Measurements from ENCODE around the gene COL8A1. TPM values are rescaled to one million over a fixed set of nuclear protein-coding genes. Genes with fewer than 3 reads are reported as not detected.

Gene COL8A1
- total RNA-seq, 1 donor from 2014 or later = 123 TPM

DNA sequence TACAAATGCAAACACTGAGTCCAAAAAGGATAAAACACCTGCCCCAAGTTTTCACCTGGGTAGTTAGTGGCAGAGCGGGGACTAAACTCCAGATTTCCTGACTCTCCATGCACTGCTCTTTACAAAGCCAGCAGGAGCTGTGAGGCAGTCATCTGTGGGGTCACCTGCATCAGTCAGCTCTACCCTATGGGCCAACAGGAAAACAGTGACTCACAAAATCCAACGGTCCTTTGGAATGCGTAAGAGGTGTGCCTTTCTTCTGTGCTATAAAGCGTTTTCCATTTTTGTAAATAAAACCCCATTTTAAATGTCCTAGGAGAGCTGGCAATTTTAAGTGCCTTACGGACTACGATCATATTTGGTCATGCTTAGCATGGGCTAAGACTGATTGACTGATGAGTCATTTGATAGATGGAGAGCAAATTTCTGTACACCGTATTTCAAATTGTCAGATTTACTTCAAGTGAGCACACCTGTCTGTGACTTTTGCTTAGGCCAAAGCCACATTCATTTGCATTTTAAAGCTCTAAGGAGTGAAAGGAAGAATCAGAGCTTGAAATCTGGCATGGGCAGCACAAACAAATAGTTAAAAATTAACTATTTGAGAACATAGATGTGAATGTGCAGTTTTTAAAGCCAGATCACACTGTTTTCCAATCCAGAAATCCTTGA is 4.4 kb upstream of the COL8A1 start:
- no peak overlapping the region for H2AFZ ChIP-seq (ENCODE audit: low read depth, low read length)
- no peaks in the 10 kb centered on the region for H3K36me3 ChIP-seq (ENCODE audit: insufficient read depth, low read length)
- DNase-seq (ENCODE audit: low read depth) (peak; percentile 58), FAIRE-seq (no peak)
- TF ChIP-seq EZH2 (IDR thresholded peaks at IDR 0.05; ENCODE audit: insufficient read depth, low read length) = no peak
- TF ChIP-seq, protein P1, sequence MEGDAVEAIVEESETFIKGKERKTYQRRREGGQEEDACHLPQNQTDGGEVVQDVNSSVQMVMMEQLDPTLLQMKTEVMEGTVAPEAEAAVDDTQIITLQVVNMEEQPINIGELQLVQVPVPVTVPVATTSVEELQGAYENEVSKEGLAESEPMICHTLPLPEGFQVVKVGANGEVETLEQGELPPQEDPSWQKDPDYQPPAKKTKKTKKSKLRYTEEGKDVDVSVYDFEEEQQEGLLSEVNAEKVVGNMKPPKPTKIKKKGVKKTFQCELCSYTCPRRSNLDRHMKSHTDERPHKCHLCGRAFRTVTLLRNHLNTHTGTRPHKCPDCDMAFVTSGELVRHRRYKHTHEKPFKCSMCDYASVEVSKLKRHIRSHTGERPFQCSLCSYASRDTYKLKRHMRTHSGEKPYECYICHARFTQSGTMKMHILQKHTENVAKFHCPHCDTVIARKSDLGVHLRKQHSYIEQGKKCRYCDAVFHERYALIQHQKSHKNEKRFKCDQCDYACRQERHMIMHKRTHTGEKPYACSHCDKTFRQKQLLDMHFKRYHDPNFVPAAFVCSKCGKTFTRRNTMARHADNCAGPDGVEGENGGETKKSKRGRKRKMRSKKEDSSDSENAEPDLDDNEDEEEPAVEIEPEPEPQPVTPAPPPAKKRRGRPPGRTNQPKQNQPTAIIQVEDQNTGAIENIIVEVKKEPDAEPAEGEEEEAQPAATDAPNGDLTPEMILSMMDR (IDR thresholded peaks at IDR 0.05; ENCODE audit: insufficient read depth, low read depth, low read length) = no peak
- no peak overlapping the region for H3K27ac ChIP-seq (ENCODE audit: low read depth, low read length)
- H3K36me3 Mint-ChIP-seq (ENCODE audit: low read depth, unreplicated experiment) = no peaks in the 10 kb centered on the region
- H3K4me1 ChIP-seq (ENCODE audit: insufficient read depth, low read length) = peaks cover 26% of the 10 kb centered on the region
- no peak overlapping the region for H3K4me3 ChIP-seq (ENCODE audit: insufficient read depth, low read depth, low read length)
- H3K27me3 Mint-ChIP-seq (ENCODE audit: low read depth, unreplicated experiment) = no peaks in the 10 kb centered on the region
- no peak overlapping the region for H3K4me3 Mint-ChIP-seq (ENCODE audit: unreplicated experiment)
- H3K4me1 Mint-ChIP-seq (ENCODE audit: low read depth, unreplicated experiment) = peaks cover 34% of the 10 kb centered on the region
- peak overlapping the region; percentile 55 for H3K27ac Mint-ChIP-seq (ENCODE audit: unreplicated experiment)
- no peak overlapping the region for H3K9ac ChIP-seq (ENCODE audit: low read length)
- no peaks in the 10 kb centered on the region for H3K9me3 ChIP-seq (ENCODE audit: insufficient read depth, low read depth, low read length)
- H3K4me2 ChIP-seq (ENCODE audit: low read length) = peak overlapping the region; percentile 41
- peaks cover 13% of the 10 kb centered on the region for H3K79me2 ChIP-seq (ENCODE audit: insufficient read depth, low read length)
- no peaks in the 10 kb centered on the region for H4K20me1 ChIP-seq (ENCODE audit: insufficient read depth, low read length)
- no peaks in the 10 kb centered on the region for H3K9me3 Mint-ChIP-seq (ENCODE audit: unreplicated experiment)
- H3K27me3 ChIP-seq (ENCODE audit: insufficient read depth, low read length) = no peaks in the 10 kb centered on the region

DNA sequence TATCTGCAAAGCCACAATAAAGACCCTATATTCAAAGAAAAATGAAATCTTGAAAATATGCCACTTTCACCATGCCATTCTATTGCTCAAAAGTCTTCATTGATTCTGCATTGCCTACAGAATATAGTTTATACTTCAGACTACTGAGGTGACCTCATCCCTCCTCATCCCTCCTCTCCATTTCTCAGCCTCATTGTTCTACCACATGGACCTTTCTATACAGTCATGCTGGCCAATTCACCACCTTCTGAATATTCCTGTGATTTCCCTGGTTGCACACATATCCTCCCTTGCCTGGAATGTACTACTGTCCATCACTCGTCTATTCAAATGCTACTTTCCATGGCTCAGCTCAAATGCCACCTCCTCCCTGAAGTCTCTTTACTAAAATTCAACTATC is 3.5 kb upstream of the COL8A1 start:
- Histone ChIP-seq H3K79me2 (ENCODE audit: insufficient read depth, low read length) (peaks cover 22% of the 10 kb centered on the region), H3K9ac (ENCODE audit: low read length) (no peak overlapping the region), H2AFZ (ENCODE audit: low read depth, low read length) (no peak overlapping the region), H3K27me3 (ENCODE audit: insufficient read depth, low read length) (no peaks in the 10 kb centered on the region), H3K36me3 (ENCODE audit: insufficient read depth, low read length) (no peaks in the 10 kb centered on the region), H3K4me2 (ENCODE audit: low read length) (peak overlapping the region; percentile 41), H3K27ac (ENCODE audit: low read depth, low read length) (no peak overlapping the region), H3K9me3 (ENCODE audit: insufficient read depth, low read depth, low read length) (no peaks in the 10 kb centered on the region), H3K4me3 (ENCODE audit: insufficient read depth, low read depth, low read length) (no peak overlapping the region), H4K20me1 (ENCODE audit: insufficient read depth, low read length) (no peaks in the 10 kb centered on the region), H3K4me1 (ENCODE audit: insufficient read depth, low read length) (peaks cover 26% of the 10 kb centered on the region)
- peak overlapping the region; percentile 87 for H3K27ac Mint-ChIP-seq (ENCODE audit: unreplicated experiment)
- DNase-seq (ENCODE audit: low read depth) (no peak), FAIRE-seq (no peak)
- H3K4me3 Mint-ChIP-seq (ENCODE audit: unreplicated experiment) = peak overlapping the region; percentile 17
- peaks cover 36% of the 10 kb centered on the region for H3K4me1 Mint-ChIP-seq (ENCODE audit: low read depth, unreplicated experiment)
- H3K9me3 Mint-ChIP-seq (ENCODE audit: unreplicated experiment) = no peaks in the 10 kb centered on the region
- no peaks in the 10 kb centered on the region for H3K36me3 Mint-ChIP-seq (ENCODE audit: low read depth, unreplicated experiment)
- TF ChIP-seq, protein P1 (IDR thresholded peaks at IDR 0.05; ENCODE audit: insufficient read depth, low read depth, low read length) = no peak
- no peaks in the 10 kb centered on the region for H3K27me3 Mint-ChIP-seq (ENCODE audit: low read depth, unreplicated experiment)

DNA sequence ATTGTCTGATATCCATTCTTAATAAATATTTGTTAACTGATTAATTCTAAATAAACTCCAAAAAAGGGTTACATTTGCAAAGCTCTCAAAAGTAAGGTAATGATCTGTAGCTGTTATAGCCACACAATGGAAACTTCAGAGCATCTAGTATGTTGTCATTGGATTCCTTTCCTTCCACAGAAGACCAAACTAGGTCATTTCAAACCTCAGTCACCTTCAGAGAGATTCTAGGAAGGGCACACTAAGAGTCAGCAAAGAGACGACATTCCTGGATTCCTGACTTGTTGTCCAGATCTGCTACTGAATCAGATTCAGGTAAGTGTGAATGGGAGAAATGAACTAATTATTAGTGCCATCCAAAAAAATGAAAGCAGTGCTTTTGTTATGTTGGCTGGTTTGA is 3.0 kb upstream of the COL8A1 start:
- Mint-ChIP-seq H3K4me1 (ENCODE audit: low read depth, unreplicated experiment) (peaks cover 37% of the 10 kb centered on the region), H3K36me3 (ENCODE audit: low read depth, unreplicated experiment) (no peaks in the 10 kb centered on the region), H3K27ac (ENCODE audit: unreplicated experiment) (peak overlapping the region; percentile 44), H3K27me3 (ENCODE audit: low read depth, unreplicated experiment) (no peaks in the 10 kb centered on the region), H3K4me3 (ENCODE audit: unreplicated experiment) (no peak overlapping the region), H3K9me3 (ENCODE audit: unreplicated experiment) (no peaks in the 10 kb centered on the region)
- peaks cover 26% of the 10 kb centered on the region for H3K4me1 ChIP-seq (ENCODE audit: insufficient read depth, low read length)
- no peak overlapping the region for H3K9ac ChIP-seq (ENCODE audit: low read length)
- no peaks in the 10 kb centered on the region for H3K36me3 ChIP-seq (ENCODE audit: insufficient read depth, low read length)
- no peaks in the 10 kb centered on the region for H3K9me3 ChIP-seq (ENCODE audit: insufficient read depth, low read depth, low read length)
- FAIRE-seq (no peak), DNase-seq (ENCODE audit: low read depth) (no peak)
- TF ChIP-seq, protein P1 (IDR thresholded peaks at IDR 0.05; ENCODE audit: insufficient read depth, low read depth, low read length) = no peak
- TF ChIP-seq EZH2 (IDR thresholded peaks at IDR 0.05; ENCODE audit: insufficient read depth, low read length) = no peak
- peak overlapping the region; percentile 11 for H3K4me2 ChIP-seq (ENCODE audit: low read length)
- no peaks in the 10 kb centered on the region for H3K27me3 ChIP-seq (ENCODE audit: insufficient read depth, low read length)
- peaks cover 27% of the 10 kb centered on the region for H3K79me2 ChIP-seq (ENCODE audit: insufficient read depth, low read length)
- H2AFZ ChIP-seq (ENCODE audit: low read depth, low read length) = no peak overlapping the region
- H3K27ac ChIP-seq (ENCODE audit: low read depth, low read length) = peak overlapping the region; percentile 1
- no peaks in the 10 kb centered on the region for H4K20me1 ChIP-seq (ENCODE audit: insufficient read depth, low read length)
- H3K4me3 ChIP-seq (ENCODE audit: insufficient read depth, low read depth, low read length) = no peak overlapping the region
